NT2/D1 (cell line): Measurements from ENCODE around the gene METAP1.

ENCODE experiments used
- SUZ12 ChIP-seq: IDR thresholded peaks from 2 replicates; pipeline ENCODE4 v1.6.1; 2011; ENCODE audit not compliant: insufficient read length, insufficient read depth; ENCODE audit errors: extremely low read depth
- YY1 ChIP-seq: IDR thresholded peaks from 2 replicates; pipeline ENCODE4 v1.6.1; 2011; ENCODE audit not compliant: insufficient read length, insufficient read depth
- ZNF274 ChIP-seq: IDR thresholded peaks from 2 replicates; pipeline ENCODE4 v1.6.1; 2011; ENCODE audit warnings: mild to moderate bottlenecking, low read depth, low read length

- no peak for TF ChIP-seq ZNF274
- TF ChIP-seq SUZ12: no peak
- TF ChIP-seq YY1: no peak
Observed at GRCh38 chr4:99024481-99025275, 29.2 kb downstream of the METAP1 start.
